ENCODE data around the gene PAFAH1B2.

PAFAH1B2 gene

DNA sequence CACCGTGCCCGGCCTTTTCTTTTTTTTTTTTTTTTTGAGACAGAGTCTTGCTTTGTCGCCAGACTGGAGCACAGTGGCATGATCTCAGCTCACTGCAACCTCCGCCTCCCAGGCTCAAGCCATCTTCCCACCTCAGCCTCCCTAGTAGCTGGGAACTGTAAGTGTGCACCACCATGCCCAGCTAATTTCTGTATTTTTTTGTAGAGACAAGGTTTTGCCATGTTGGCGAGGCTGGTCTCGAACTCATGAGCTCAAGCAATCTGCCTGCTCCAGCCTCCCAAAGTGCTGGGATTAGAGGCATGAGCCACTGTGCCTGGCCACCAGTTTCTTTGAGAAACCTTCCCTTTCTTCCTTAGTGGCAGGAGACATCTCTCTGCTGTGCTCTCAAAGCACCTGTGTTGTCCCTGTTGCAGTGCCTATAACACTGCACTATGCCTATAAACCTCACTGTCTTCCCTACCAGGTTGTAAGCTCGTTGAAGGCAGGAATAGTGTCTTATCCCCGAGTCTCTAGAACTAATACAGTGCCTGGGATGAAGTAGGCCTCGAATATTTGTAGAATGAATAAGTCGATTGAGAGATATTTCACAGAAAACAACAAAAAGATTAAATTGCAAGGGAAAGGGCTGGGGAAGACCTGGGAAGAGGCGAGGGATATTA lies 68.7 kb downstream of the PAFAH1B2 start:
- Histone ChIP-seq H2AK5ac (ENCODE audit: low read length) (no peak overlapping the region), H4K5ac (ENCODE audit: low read length) (no peak overlapping the region), H3K9ac (ENCODE audit: low read length) (no peak overlapping the region), H3K18ac (ENCODE audit: low read length) (no peak overlapping the region), H2BK120ac (ENCODE audit: low read depth, low read length) (no peak overlapping the region), H3K4me1 (ENCODE audit: control insufficient read depth, low read depth, low read length) (no peaks in the 10 kb centered on the region), H3K36me3 (ENCODE audit: control insufficient read depth, insufficient read depth, low read length) (no peaks in the 10 kb centered on the region), H2BK5ac (ENCODE audit: low read length) (no peak overlapping the region), H3K79me2 (ENCODE audit: control insufficient read depth, insufficient read depth, low read length) (no peaks in the 10 kb centered on the region), H3K27ac (ENCODE audit: low read depth, low read length) (no peak overlapping the region), H2BK15ac (replicated peaks; ENCODE audit: low read depth) (no peak overlapping the region), H3K23ac (ENCODE audit: low read length) (no peak overlapping the region), H3K56ac (ENCODE audit: low read length) (no peak overlapping the region), H3K4ac (ENCODE audit: low read depth, low read length) (no peak overlapping the region), H3K27me3 (ENCODE audit: insufficient read depth, low read length, poor library complexity) (no peaks in the 10 kb centered on the region), H4K8ac (ENCODE audit: low read depth, low read length) (no peak overlapping the region), H3K79me1 (ENCODE audit: low read length) (no peaks in the 10 kb centered on the region), H3K4me3 (ENCODE audit: low read length) (no peak overlapping the region), H3K4me2 (ENCODE audit: low read length) (no peak overlapping the region)
- WGBS (ENCODE audit: extremely low coverage, insufficient coverage, low lambda C conversion rate), result no CpG with 5 or more reads among the region's 11 CpGs
- no peak for DNase-seq

GRCh38 chr11:117214404-117215110 lies 70.5 kb downstream of the PAFAH1B2 start:
- Histone ChIP-seq H3K23ac (ENCODE audit: low read length) (no peak overlapping the region), H2BK15ac (replicated peaks; ENCODE audit: low read depth) (no peak overlapping the region), H2AK5ac (ENCODE audit: low read length) (no peak overlapping the region), H3K4me1 (ENCODE audit: control insufficient read depth, low read depth, low read length) (no peaks in the 10 kb centered on the region), H3K56ac (ENCODE audit: low read length) (no peak overlapping the region), H4K8ac (ENCODE audit: low read depth, low read length) (no peak overlapping the region), H3K9ac (ENCODE audit: low read length) (no peak overlapping the region), H3K4me3 (ENCODE audit: low read length) (no peak overlapping the region), H3K27me3 (ENCODE audit: insufficient read depth, low read length, poor library complexity) (no peaks in the 10 kb centered on the region), H3K36me3 (ENCODE audit: control insufficient read depth, insufficient read depth, low read length) (peaks cover 5% of the 10 kb centered on the region), H2BK5ac (ENCODE audit: low read length) (no peak overlapping the region), H4K5ac (ENCODE audit: low read length) (no peak overlapping the region), H2BK120ac (ENCODE audit: low read depth, low read length) (no peak overlapping the region), H3K79me2 (ENCODE audit: control insufficient read depth, insufficient read depth, low read length) (no peaks in the 10 kb centered on the region), H3K4me2 (ENCODE audit: low read length) (no peak overlapping the region), H3K18ac (ENCODE audit: low read length) (no peak overlapping the region), H3K4ac (ENCODE audit: low read depth, low read length) (no peak overlapping the region), H3K79me1 (ENCODE audit: low read length) (no peaks in the 10 kb centered on the region), H3K27ac (ENCODE audit: low read depth, low read length) (no peak overlapping the region)
- WGBS (ENCODE audit: extremely low coverage, insufficient coverage, low lambda C conversion rate), result no CpG with 5 or more reads among the region's 7 CpGs
- no peak for DNase-seq

- no peak overlapping the region for H2BK5ac ChIP-seq (ENCODE audit: low read length)
- WGBS (ENCODE audit: extremely low coverage, insufficient coverage, low lambda C conversion rate), result no CpG with 5 or more reads among the region's 11 CpGs
- no peak overlapping the region for H3K4me2 ChIP-seq (ENCODE audit: low read length)
- H2BK120ac ChIP-seq (ENCODE audit: low read depth, low read length), result no peak overlapping the region
- H3K79me1 ChIP-seq (ENCODE audit: low read length), result no peaks in the 10 kb centered on the region
- no peak overlapping the region for H3K56ac ChIP-seq (ENCODE audit: low read length)
- no peak overlapping the region for H3K27ac ChIP-seq (ENCODE audit: low read depth, low read length)
- no peak overlapping the region for H3K18ac ChIP-seq (ENCODE audit: low read length)
- peak; percentile 40 for DNase-seq
- peaks cover 9% of the 10 kb centered on the region for H3K36me3 ChIP-seq (ENCODE audit: control insufficient read depth, insufficient read depth, low read length)
- no peak overlapping the region for H2BK15ac ChIP-seq (replicated peaks; ENCODE audit: low read depth)
- H4K5ac ChIP-seq (ENCODE audit: low read length), result no peak overlapping the region
- H3K9ac ChIP-seq (ENCODE audit: low read length), result no peak overlapping the region
- no peak overlapping the region for H3K23ac ChIP-seq (ENCODE audit: low read length)
- H3K27me3 ChIP-seq (ENCODE audit: insufficient read depth, low read length, poor library complexity), result no peaks in the 10 kb centered on the region
- H3K4me1 ChIP-seq (ENCODE audit: control insufficient read depth, low read depth, low read length), result no peaks in the 10 kb centered on the region
- H2AK5ac ChIP-seq (ENCODE audit: low read length), result no peak overlapping the region
- H3K4ac ChIP-seq (ENCODE audit: low read depth, low read length), result no peak overlapping the region
- no peak overlapping the region for H3K4me3 ChIP-seq (ENCODE audit: low read length)
- no peak overlapping the region for H4K8ac ChIP-seq (ENCODE audit: low read depth, low read length)
- H3K79me2 ChIP-seq (ENCODE audit: control insufficient read depth, insufficient read depth, low read length), result no peaks in the 10 kb centered on the region
Observed at GRCh38 chr11:117217141-117218084, 73.3 kb downstream of the PAFAH1B2 start.

- no peak overlapping the region for H3K4me2 ChIP-seq (ENCODE audit: low read length)
- no CpG with 5 or more reads among the region's 15 CpGs for WGBS (ENCODE audit: extremely low coverage, insufficient coverage, low lambda C conversion rate)
- no peaks in the 10 kb centered on the region for H3K4me1 ChIP-seq (ENCODE audit: control insufficient read depth, low read depth, low read length)
- no peak overlapping the region for H4K5ac ChIP-seq (ENCODE audit: low read length)
- H3K27me3 ChIP-seq (ENCODE audit: insufficient read depth, low read length, poor library complexity), result no peaks in the 10 kb centered on the region
- no peak overlapping the region for H3K4me3 ChIP-seq (ENCODE audit: low read length)
- H3K79me1 ChIP-seq (ENCODE audit: low read length), result no peaks in the 10 kb centered on the region
- no peaks in the 10 kb centered on the region for H3K79me2 ChIP-seq (ENCODE audit: control insufficient read depth, insufficient read depth, low read length)
- no peak overlapping the region for H2BK5ac ChIP-seq (ENCODE audit: low read length)
- no peak overlapping the region for H3K4ac ChIP-seq (ENCODE audit: low read depth, low read length)
- H3K36me3 ChIP-seq (ENCODE audit: control insufficient read depth, insufficient read depth, low read length), result peaks cover 10% of the 10 kb centered on the region
- H3K56ac ChIP-seq (ENCODE audit: low read length), result no peak overlapping the region
- no peak overlapping the region for H2AK5ac ChIP-seq (ENCODE audit: low read length)
- no peak overlapping the region for H3K27ac ChIP-seq (ENCODE audit: low read depth, low read length)
- no peak for DNase-seq
- H4K8ac ChIP-seq (ENCODE audit: low read depth, low read length), result no peak overlapping the region
- H2BK15ac ChIP-seq (replicated peaks; ENCODE audit: low read depth), result no peak overlapping the region
- no peak overlapping the region for H3K18ac ChIP-seq (ENCODE audit: low read length)
- no peak overlapping the region for H3K9ac ChIP-seq (ENCODE audit: low read length)
- no peak overlapping the region for H2BK120ac ChIP-seq (ENCODE audit: low read depth, low read length)
- no peak overlapping the region for H3K23ac ChIP-seq (ENCODE audit: low read length)
Observed at GRCh38 chr11:117218133-117218915, 74.2 kb downstream of the PAFAH1B2 start.

GRCh38 chr11:117219001-117219400 lies 74.9 kb downstream of the PAFAH1B2 start:
- Histone ChIP-seq H3K56ac (ENCODE audit: low read length) (no peak overlapping the region), H3K79me1 (ENCODE audit: low read length) (no peaks in the 10 kb centered on the region), H3K23ac (ENCODE audit: low read length) (no peak overlapping the region), H3K9ac (ENCODE audit: low read length) (no peak overlapping the region), H3K18ac (ENCODE audit: low read length) (no peak overlapping the region), H2BK15ac (replicated peaks; ENCODE audit: low read depth) (no peak overlapping the region), H3K79me2 (ENCODE audit: control insufficient read depth, insufficient read depth, low read length) (no peaks in the 10 kb centered on the region), H3K4me1 (ENCODE audit: control insufficient read depth, low read depth, low read length) (no peaks in the 10 kb centered on the region), H2BK120ac (ENCODE audit: low read depth, low read length) (no peak overlapping the region), H4K5ac (ENCODE audit: low read length) (no peak overlapping the region), H2AK5ac (ENCODE audit: low read length) (no peak overlapping the region), H3K36me3 (ENCODE audit: control insufficient read depth, insufficient read depth, low read length) (peaks cover 17% of the 10 kb centered on the region), H3K27me3 (ENCODE audit: insufficient read depth, low read length, poor library complexity) (no peaks in the 10 kb centered on the region), H4K8ac (ENCODE audit: low read depth, low read length) (no peak overlapping the region), H3K4me2 (ENCODE audit: low read length) (no peak overlapping the region), H2BK5ac (ENCODE audit: low read length) (no peak overlapping the region), H3K4ac (ENCODE audit: low read depth, low read length) (no peak overlapping the region), H3K4me3 (ENCODE audit: low read length) (no peak overlapping the region), H3K27ac (ENCODE audit: low read depth, low read length) (no peak overlapping the region)
- no peak for DNase-seq
- no CpG with 5 or more reads among the region's 9 CpGs for WGBS (ENCODE audit: extremely low coverage, insufficient coverage, low lambda C conversion rate)

All from mesendoderm (in vitro differentiated cells).